GM12878 (cell line): Measurements from ENCODE around the gene LDLRAP1.

ENCODE experiments used
- CHD4 ChIP-seq: fragments of 200-600 bp; sonication (generic); IDR thresholded peaks from 2 replicates; pipeline ENCODE4 v1.6.1; 2016; ENCODE audit warnings: mild to moderate bottlenecking
- KDM1A ChIP-seq: fragments of 200-600 bp; sonication (generic); IDR thresholded peaks from 2 replicates; pipeline ENCODE4 v1.6.1; 2016; ENCODE audit warnings: borderline replicate concordance
- TF ChIP-seq, protein P1 (sequence below): IDR thresholded peaks from 2 replicates; pipeline ENCODE4 v1.6.1; 2012; ENCODE audit warnings: mild to moderate bottlenecking, low read depth, low read length
- TF ChIP-seq, protein P2 (sequence below), 3 experiments: IDR thresholded peaks in 2 of 3; conservative IDR thresholded peaks in 1 of 3; 2 replicates each; pipeline ENCODE4 v1.5.1; 2011; ENCODE audit warnings: low read depth in 3 of 3, low read length in 3 of 3, mild to moderate bottlenecking in 3 of 3, control low read depth in 2 of 3, moderate library complexity in 2 of 3, inconsistent platforms in 1 of 3, mixed read lengths in 1 of 3; ENCODE audit not compliant: control insufficient read depth in 2 of 3, insufficient read depth in 1 of 3; ENCODE audit errors: extremely low read depth in 1 of 3

DNA sequence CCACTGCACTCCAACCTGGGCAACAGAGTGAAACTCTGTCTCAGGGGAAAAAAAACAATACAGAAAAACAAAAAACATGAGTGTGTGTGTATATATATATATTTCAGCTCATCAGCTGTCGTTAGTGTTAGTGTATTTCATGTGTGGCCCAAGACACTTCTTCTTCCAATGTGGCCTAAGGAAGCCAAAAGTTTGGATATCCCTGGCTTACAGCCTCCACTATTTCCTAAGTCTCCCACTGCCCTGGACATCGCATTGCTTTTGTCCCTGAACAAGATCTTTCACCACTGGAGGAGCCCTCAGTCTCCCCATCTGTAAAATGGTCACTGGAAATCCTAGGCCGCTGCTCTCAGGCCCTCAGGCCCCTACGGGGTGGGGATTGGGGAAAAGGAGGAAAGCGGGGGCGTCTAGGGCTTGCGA lies 391 bp upstream of the LDLRAP1 start:
- TF ChIP-seq CHD4 (no peak), KDM1A (no peak)
- TF ChIP-seq, protein P1, sequence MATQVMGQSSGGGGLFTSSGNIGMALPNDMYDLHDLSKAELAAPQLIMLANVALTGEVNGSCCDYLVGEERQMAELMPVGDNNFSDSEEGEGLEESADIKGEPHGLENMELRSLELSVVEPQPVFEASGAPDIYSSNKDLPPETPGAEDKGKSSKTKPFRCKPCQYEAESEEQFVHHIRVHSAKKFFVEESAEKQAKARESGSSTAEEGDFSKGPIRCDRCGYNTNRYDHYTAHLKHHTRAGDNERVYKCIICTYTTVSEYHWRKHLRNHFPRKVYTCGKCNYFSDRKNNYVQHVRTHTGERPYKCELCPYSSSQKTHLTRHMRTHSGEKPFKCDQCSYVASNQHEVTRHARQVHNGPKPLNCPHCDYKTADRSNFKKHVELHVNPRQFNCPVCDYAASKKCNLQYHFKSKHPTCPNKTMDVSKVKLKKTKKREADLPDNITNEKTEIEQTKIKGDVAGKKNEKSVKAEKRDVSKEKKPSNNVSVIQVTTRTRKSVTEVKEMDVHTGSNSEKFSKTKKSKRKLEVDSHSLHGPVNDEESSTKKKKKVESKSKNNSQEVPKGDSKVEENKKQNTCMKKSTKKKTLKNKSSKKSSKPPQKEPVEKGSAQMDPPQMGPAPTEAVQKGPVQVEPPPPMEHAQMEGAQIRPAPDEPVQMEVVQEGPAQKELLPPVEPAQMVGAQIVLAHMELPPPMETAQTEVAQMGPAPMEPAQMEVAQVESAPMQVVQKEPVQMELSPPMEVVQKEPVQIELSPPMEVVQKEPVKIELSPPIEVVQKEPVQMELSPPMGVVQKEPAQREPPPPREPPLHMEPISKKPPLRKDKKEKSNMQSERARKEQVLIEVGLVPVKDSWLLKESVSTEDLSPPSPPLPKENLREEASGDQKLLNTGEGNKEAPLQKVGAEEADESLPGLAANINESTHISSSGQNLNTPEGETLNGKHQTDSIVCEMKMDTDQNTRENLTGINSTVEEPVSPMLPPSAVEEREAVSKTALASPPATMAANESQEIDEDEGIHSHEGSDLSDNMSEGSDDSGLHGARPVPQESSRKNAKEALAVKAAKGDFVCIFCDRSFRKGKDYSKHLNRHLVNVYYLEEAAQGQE: no peak
- TF ChIP-seq, protein P2, sequence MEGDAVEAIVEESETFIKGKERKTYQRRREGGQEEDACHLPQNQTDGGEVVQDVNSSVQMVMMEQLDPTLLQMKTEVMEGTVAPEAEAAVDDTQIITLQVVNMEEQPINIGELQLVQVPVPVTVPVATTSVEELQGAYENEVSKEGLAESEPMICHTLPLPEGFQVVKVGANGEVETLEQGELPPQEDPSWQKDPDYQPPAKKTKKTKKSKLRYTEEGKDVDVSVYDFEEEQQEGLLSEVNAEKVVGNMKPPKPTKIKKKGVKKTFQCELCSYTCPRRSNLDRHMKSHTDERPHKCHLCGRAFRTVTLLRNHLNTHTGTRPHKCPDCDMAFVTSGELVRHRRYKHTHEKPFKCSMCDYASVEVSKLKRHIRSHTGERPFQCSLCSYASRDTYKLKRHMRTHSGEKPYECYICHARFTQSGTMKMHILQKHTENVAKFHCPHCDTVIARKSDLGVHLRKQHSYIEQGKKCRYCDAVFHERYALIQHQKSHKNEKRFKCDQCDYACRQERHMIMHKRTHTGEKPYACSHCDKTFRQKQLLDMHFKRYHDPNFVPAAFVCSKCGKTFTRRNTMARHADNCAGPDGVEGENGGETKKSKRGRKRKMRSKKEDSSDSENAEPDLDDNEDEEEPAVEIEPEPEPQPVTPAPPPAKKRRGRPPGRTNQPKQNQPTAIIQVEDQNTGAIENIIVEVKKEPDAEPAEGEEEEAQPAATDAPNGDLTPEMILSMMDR (IDR thresholded peaks at IDR 0.05 in 2 of 3, conservative IDR thresholded peaks at IDR 0.05 in 1 of 3; ENCODE audit: control insufficient read depth in 2 of 3, extremely low read depth in 1 of 3, insufficient read depth in 1 of 3, low read depth in 3 of 3, low read length in 3 of 3): no peak
